ENCODE results near the gene PTGER4.

PTGER4 gene

GRCh38 chr5:40682154-40683017 is 2.7 kb downstream of the PTGER4 start:
- H3K4me3 ChIP-seq (replicated peaks in 1 of 2; ENCODE audit: low read depth in 2 of 2, low read length in 2 of 2): peak overlapping the region; percentile 71 to 86
- TF ChIP-seq CTCF (IDR thresholded peaks at IDR 0.05; ENCODE audit: low read depth, low read length): no peak
- peak in 1 of 2 donors; percentile 56 for DNase-seq (ENCODE audit: low read depth in 2 of 2)

- peak overlapping the region in 1 of 2 donors; percentile 86 for H3K4me3 ChIP-seq (replicated peaks in 1 of 2; ENCODE audit: low read depth in 2 of 2, low read length in 2 of 2)
- TF ChIP-seq CTCF (IDR thresholded peaks at IDR 0.05; ENCODE audit: low read depth, low read length): no peak
- no peak for DNase-seq (ENCODE audit: low read depth in 2 of 2)
Observed at GRCh38 chr5:40683305-40683704, 3.6 kb downstream of the PTGER4 start.

- no peak overlapping the region for H3K4me3 ChIP-seq (replicated peaks in 1 of 2; ENCODE audit: low read depth in 2 of 2, low read length in 2 of 2)
- DNase-seq (ENCODE audit: low read depth in 2 of 2): no peak
- TF ChIP-seq CTCF (IDR thresholded peaks at IDR 0.05; ENCODE audit: low read depth, low read length): no peak
Observed at GRCh38 chr5:40685193-40685592, 5.5 kb downstream of the PTGER4 start.

GRCh38 chr5:40685976-40686486 is 6.3 kb downstream of the PTGER4 start:
- H3K4me3 ChIP-seq (replicated peaks in 1 of 2; ENCODE audit: low read depth in 2 of 2, low read length in 2 of 2): no peak overlapping the region
- DNase-seq (ENCODE audit: low read depth in 2 of 2): no peak
- TF ChIP-seq CTCF (IDR thresholded peaks at IDR 0.05; ENCODE audit: low read depth, low read length): no peak

GRCh38 chr5:40687321-40687720 is 7.6 kb downstream of the PTGER4 start:
- H3K4me3 ChIP-seq (replicated peaks in 1 of 2; ENCODE audit: low read depth in 2 of 2, low read length in 2 of 2): no peak overlapping the region
- DNase-seq (ENCODE audit: low read depth in 2 of 2): no peak
- no peak for TF ChIP-seq CTCF (IDR thresholded peaks at IDR 0.05; ENCODE audit: low read depth, low read length)

GRCh38 chr5:40688127-40688761 is 8.5 kb downstream of the PTGER4 start:
- DNase-seq (ENCODE audit: low read depth in 2 of 2): peak; percentile 91 to 95
- no peak overlapping the region for H3K4me3 ChIP-seq (replicated peaks in 1 of 2; ENCODE audit: low read depth in 2 of 2, low read length in 2 of 2)

More at GRCh38 chr5:40688127-40688761, 8.5 kb downstream of the PTGER4 start:
- peak; percentile 78 for TF ChIP-seq CTCF (IDR thresholded peaks at IDR 0.05; ENCODE audit: low read depth, low read length)
